ENCODE measurements around the gene MTHFD1L.
"Not testable (repeated sequence)": the region's sequence is repeated elsewhere in the genome, so short reads cannot be mapped to it uniquely, and the experiment has no call there.

Gene MTHFD1L

GRCh38 chr6:151043944-151044343, 178.4 kb downstream of the MTHFD1L start:
- TF ChIP-seq, protein P1, sequence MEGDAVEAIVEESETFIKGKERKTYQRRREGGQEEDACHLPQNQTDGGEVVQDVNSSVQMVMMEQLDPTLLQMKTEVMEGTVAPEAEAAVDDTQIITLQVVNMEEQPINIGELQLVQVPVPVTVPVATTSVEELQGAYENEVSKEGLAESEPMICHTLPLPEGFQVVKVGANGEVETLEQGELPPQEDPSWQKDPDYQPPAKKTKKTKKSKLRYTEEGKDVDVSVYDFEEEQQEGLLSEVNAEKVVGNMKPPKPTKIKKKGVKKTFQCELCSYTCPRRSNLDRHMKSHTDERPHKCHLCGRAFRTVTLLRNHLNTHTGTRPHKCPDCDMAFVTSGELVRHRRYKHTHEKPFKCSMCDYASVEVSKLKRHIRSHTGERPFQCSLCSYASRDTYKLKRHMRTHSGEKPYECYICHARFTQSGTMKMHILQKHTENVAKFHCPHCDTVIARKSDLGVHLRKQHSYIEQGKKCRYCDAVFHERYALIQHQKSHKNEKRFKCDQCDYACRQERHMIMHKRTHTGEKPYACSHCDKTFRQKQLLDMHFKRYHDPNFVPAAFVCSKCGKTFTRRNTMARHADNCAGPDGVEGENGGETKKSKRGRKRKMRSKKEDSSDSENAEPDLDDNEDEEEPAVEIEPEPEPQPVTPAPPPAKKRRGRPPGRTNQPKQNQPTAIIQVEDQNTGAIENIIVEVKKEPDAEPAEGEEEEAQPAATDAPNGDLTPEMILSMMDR (IDR thresholded peaks at IDR 0.05) = no peak
- H3K4me3 ChIP-seq (ENCODE audit: low read depth, low read length) = no peak overlapping the region
- no peaks in the 10 kb centered on the region for H3K4me1 ChIP-seq
- no peaks in the 10 kb centered on the region for H3K36me3 ChIP-seq (ENCODE audit: control insufficient read depth, insufficient read depth, low read length)
- no peak overlapping the region for H3K4me2 ChIP-seq (ENCODE audit: low read length)
- H3K27ac ChIP-seq = no peak overlapping the region
- H3K27me3 ChIP-seq (ENCODE audit: control insufficient read depth, insufficient read depth, low read length) = no peaks in the 10 kb centered on the region
- H3K9ac ChIP-seq = no peak overlapping the region
- no peaks in the 10 kb centered on the region for H3K79me2 ChIP-seq
- H3K9me3 ChIP-seq (ENCODE audit: control insufficient read depth, low read length) = no peaks in the 10 kb centered on the region
- no peak overlapping the region for H2AFZ ChIP-seq

DNA sequence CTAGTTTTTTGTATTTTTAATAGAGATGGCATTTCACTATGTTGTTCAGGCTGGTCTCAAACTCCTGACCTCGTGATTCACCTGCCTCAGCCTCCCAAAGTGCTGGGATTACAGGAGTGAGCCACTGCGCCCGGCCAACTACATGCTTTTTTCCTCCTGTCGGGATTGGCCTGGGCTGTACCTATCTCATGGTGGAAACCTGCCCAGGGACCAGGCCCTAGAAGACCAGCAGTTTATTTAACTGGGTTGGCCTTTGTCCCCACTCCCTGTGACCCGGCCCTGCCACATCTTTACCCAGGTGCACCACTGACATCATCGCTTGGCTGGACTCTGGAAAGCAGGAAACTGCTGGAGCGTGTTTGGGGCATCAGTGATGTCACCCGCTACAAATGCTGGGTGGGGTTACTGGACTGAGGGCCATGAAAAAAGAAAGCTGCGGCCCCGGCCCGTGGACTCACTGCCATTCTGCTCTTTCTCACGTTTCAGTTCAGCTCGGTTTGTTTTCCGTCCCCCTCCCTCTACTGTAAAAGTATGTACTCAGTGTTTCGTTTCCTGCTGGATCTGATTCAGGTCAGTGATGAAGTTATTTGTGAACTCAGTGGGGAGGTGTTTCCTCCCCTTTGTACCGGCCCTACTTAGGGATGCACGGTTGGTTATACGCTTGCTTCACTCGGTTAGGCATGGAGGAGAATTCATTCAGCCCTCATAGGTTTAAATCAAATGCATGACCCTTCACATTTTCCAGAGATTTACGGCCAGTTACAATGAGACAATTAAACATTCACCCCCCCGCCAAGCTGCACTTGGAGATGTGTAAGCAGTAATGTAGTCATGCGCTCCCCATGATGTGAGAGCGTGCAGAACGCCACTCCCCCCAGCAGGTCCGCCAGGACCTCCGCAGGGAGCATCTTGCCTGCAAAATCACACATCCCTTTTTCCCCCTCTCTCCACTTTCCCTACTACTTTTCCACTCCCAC, 179.3 kb downstream of the MTHFD1L start:
- Histone ChIP-seq H2AFZ (no peak overlapping the region), H3K4me1 (no peaks in the 10 kb centered on the region), H3K9me3 (ENCODE audit: control insufficient read depth, low read length) (no peaks in the 10 kb centered on the region), H3K9ac (no peak overlapping the region), H3K79me2 (no peaks in the 10 kb centered on the region), H3K36me3 (ENCODE audit: control insufficient read depth, insufficient read depth, low read length) (no peaks in the 10 kb centered on the region), H3K27ac (no peak overlapping the region), H3K4me2 (ENCODE audit: low read length) (no peak overlapping the region), H3K27me3 (ENCODE audit: control insufficient read depth, insufficient read depth, low read length) (no peaks in the 10 kb centered on the region), H3K4me3 (ENCODE audit: low read depth, low read length) (no peak overlapping the region)
- TF ChIP-seq, protein P1 (IDR thresholded peaks at IDR 0.05) = no peak

GRCh38 chr6:151045511-151046222, 180.2 kb downstream of the MTHFD1L start:
- not testable (repeated sequence) for H3K27ac ChIP-seq; H3K4me3 ChIP-seq (ENCODE audit: low read depth, low read length); H2AFZ ChIP-seq; H3K36me3 ChIP-seq (ENCODE audit: control insufficient read depth, insufficient read depth, low read length); H3K79me2 ChIP-seq; H3K9ac ChIP-seq; H3K4me2 ChIP-seq (ENCODE audit: low read length); H3K4me1 ChIP-seq; H3K27me3 ChIP-seq (ENCODE audit: control insufficient read depth, insufficient read depth, low read length); H3K9me3 ChIP-seq (ENCODE audit: control insufficient read depth, low read length)

DNA sequence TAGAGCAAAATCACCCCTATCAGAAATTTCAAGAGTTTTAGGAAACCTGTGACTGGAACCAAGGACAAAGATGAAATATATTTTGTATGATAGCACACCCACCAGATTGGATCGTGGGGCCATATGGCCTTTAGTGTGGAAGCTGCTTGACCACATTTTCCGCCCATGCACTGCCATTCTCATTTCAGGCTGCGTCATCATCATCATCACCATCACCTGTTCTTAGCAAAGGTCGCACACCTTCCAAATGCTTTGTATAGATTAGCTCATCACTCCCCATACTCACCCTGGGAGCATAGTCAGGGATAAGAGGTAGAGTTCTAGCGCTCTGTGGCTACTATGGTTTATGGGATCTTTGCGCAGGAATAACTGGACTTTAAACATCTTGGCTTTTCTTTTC, 185.7 kb downstream of the MTHFD1L start:
- H3K9me3 ChIP-seq (ENCODE audit: control insufficient read depth, low read length) = no peaks in the 10 kb centered on the region

More for the DNA sequence above, 185.7 kb downstream of the MTHFD1L start:
- Histone ChIP-seq H3K27me3 (ENCODE audit: control insufficient read depth, insufficient read depth, low read length) (no peaks in the 10 kb centered on the region), H3K36me3 (ENCODE audit: control insufficient read depth, insufficient read depth, low read length) (no peaks in the 10 kb centered on the region), H3K27ac (no peak overlapping the region), H3K9ac (no peak overlapping the region), H3K4me3 (ENCODE audit: low read depth, low read length) (no peak overlapping the region), H3K79me2 (no peaks in the 10 kb centered on the region), H3K4me1 (no peaks in the 10 kb centered on the region), H2AFZ (no peak overlapping the region), H3K4me2 (ENCODE audit: low read length) (no peak overlapping the region)
- TF ChIP-seq, protein P1 (IDR thresholded peaks at IDR 0.05) = no peak

Measured in parathyroid adenoma (tissue), 2 donors.